Body of pancreas (tissue), 4 donors: ENCODE measurements around the gene PRDM2. TPM values are rescaled to one million over a fixed set of nuclear protein-coding genes. Genes with fewer than 3 reads are reported as not detected.
"Not testable (repeated sequence)": the region's sequence is repeated elsewhere in the genome, so short reads cannot be mapped to it uniquely, and the experiment has no call there.

Experiments
- ATAC-seq: fragments of 150-250 bp; one replicate; pipeline ENCODE4 v1.9.1; 2016
- DNase-seq, 4 donors: peaks; one replicate each; pipeline ENCODE4 v3.0.0-alpha.2; 2019
- H3K27ac ChIP-seq, 4 donors: fragments of 200-600 bp; sonication (generic); 1 replicate in 3 of 4; 2 replicates in 1 of 4; pipeline versions ENCODE4 v1.5.1 to v1.6.1; 2016 to 2019; ENCODE audit warnings: mild to moderate bottlenecking in 1 of 4, mixed read lengths in 1 of 4, moderate library complexity in 1 of 4
- H3K27me3 ChIP-seq, 2 donors: fragments of 200-600 bp; sonication (generic); one replicate each; pipeline ENCODE4 v1.6.0; 2016; ENCODE audit warnings: mild to moderate bottlenecking in 1 of 2
- H3K36me3 ChIP-seq, 2 donors: fragments of 200-600 bp; sonication (generic); replicated peaks in 1 of 2; 2 replicates each; pipeline ENCODE4 v1.5.1; 2016; ENCODE audit warnings: low read depth in 2 of 2; ENCODE audit not compliant: insufficient read depth in 1 of 2
- H3K4me1 ChIP-seq: fragments of 200-600 bp; sonication (generic); one replicate; pipeline ENCODE4 v1.6.0; 2016
- H3K4me3 ChIP-seq, 2 donors: fragments of 200-600 bp; sonication (generic); 1 replicate in 1 of 2; 2 replicates in 1 of 2; pipeline ENCODE4 v1.5.1; 2016 to 2019
- H3K9me3 ChIP-seq, 3 donors: fragments of 200-600 bp; sonication (generic); 1 replicate in 2 of 3; 2 replicates in 1 of 3; pipeline ENCODE4 v1.5.1; 2016
- CTCF ChIP-seq, 7 experiments: fragments of 450-650 bp in 4 of 7; fragments of 200-600 bp in 3 of 7; sonication (generic) in 3 of 7; IDR thresholded peaks; one replicate each; pipeline ENCODE4 v1.5.1; 2016 to 2019; ENCODE audit warnings: antibody characterized with exemption in 7 of 7
- POLR2A ChIP-seq, 3 donors: fragments of 450-650 bp; IDR thresholded peaks; one replicate each; pipeline ENCODE4 v1.6.1; 2016; ENCODE audit warnings: antibody characterized with exemption in 3 of 3, mild to moderate bottlenecking in 2 of 3
- WGBS, 2 donors: methylation state at CpG; one replicate each; pipeline ENCODE4 v1.1.5; 2017; 5-methylcytosine and 5-hydroxymethylcytosine counted together
- intact Hi-C: fragments of 100-400 bp; cut with DNase I; formaldehyde crosslinking; loops from one replicate; pipeline ENCODE4 v1.15.1; 2023
- total RNA-seq, 2 donors: library from RNA; depleted of rRNA; stranded (reverse); fragments of >200 nt; gene quantifications; one replicate each; pipeline ENCODE4 v1.1.0, GENCODE V29; 2016

Gene PRDM2
- total RNA-seq, 2 donors from 2014 or later = 21.4 to 21.8 TPM

GRCh38 chr1:13674377-13674776 is 25.6 kb upstream of the PRDM2 start:
- TF ChIP-seq POLR2A (IDR thresholded peaks at IDR 0.05) (no peak), CTCF (IDR thresholded peaks at IDR 0.05) (no peak)
- WGBS, 2 donors = 39 to 41% methylated on average over 5 of the region's 5 CpGs

GRCh38 chr1:13675151-13675651 is 24.8 kb upstream of the PRDM2 start:
- WGBS, 2 donors = 40 to 41% methylated on average over 3 of the region's 3 CpGs
- no peaks in the 10 kb centered on the region for H3K4me1 ChIP-seq
- TF ChIP-seq CTCF (IDR thresholded peaks at IDR 0.05) (no peak), POLR2A (IDR thresholded peaks at IDR 0.05) (no peak)
- intact Hi-C loops = loop anchor here (10.0 kb wide), 1 partner anchor 140 kb away; no protein-coding TSS in a partner anchor
- ATAC-seq (no peak), DNase-seq (no peak)
- no peaks in the 10 kb centered on the region for H3K36me3 ChIP-seq
- no peaks in the 10 kb centered on the region for H3K9me3 ChIP-seq
- no peaks in the 10 kb centered on the region for H3K27me3 ChIP-seq
- no peak overlapping the region for H3K4me3 ChIP-seq
- no peak overlapping the region for H3K27ac ChIP-seq

More at GRCh38 chr1:13674377-13674776, 25.6 kb upstream of the PRDM2 start:
- Histone ChIP-seq H3K4me1 (no peaks in the 10 kb centered on the region), H3K36me3 (no peaks in the 10 kb centered on the region), H3K9me3 (no peaks in the 10 kb centered on the region), H3K27me3 (no peaks in the 10 kb centered on the region), H3K4me3 (no peak overlapping the region), H3K27ac (no peak overlapping the region)
- no peak for ATAC-seq
- intact Hi-C loops = loop anchor here (10.0 kb wide), 1 partner anchor 140 kb away; no protein-coding TSS in a partner anchor
- DNase-seq = no peak

GRCh38 chr1:13677896-13678295 is 22.1 kb upstream of the PRDM2 start:
- WGBS, 2 donors = 46 to 58% methylated on average over 1 of the region's 1 CpG
- DNase-seq (no peak), ATAC-seq (no peak)
- Histone ChIP-seq H3K36me3 (no peaks in the 10 kb centered on the region), H3K4me3 (no peak overlapping the region), H3K27ac (no peak overlapping the region), H3K9me3 (no peaks in the 10 kb centered on the region), H3K27me3 (no peaks in the 10 kb centered on the region), H3K4me1 (no peaks in the 10 kb centered on the region)
- no peak for TF ChIP-seq CTCF (IDR thresholded peaks at IDR 0.05)
- TF ChIP-seq POLR2A (IDR thresholded peaks at IDR 0.05) = no peak
- intact Hi-C loops = loop anchor here (10.0 kb wide), 1 partner anchor 137 kb away; no protein-coding TSS in a partner anchor

GRCh38 chr1:13679651-13680050 is 20.3 kb upstream of the PRDM2 start:
- no peaks in the 10 kb centered on the region for H3K27me3 ChIP-seq
- DNase-seq (no peak), ATAC-seq (no peak)
- no peaks in the 10 kb centered on the region for H3K4me1 ChIP-seq
- no peaks in the 10 kb centered on the region for H3K9me3 ChIP-seq
- H3K27ac ChIP-seq = no peak overlapping the region
- TF ChIP-seq CTCF (IDR thresholded peaks at IDR 0.05) = no peak
- no peak for TF ChIP-seq POLR2A (IDR thresholded peaks at IDR 0.05)
- no peak overlapping the region for H3K4me3 ChIP-seq
- no peaks in the 10 kb centered on the region for H3K36me3 ChIP-seq
- intact Hi-C loops = loop anchor here (10.0 kb wide), 1 partner anchor 135 kb away; no protein-coding TSS in a partner anchor
- WGBS, 2 donors = 72 to 79% methylated on average over 3 of the region's 3 CpGs

- intact Hi-C loops, H3K9me3 ChIP-seq, H3K4me3 ChIP-seq, H3K4me1 ChIP-seq, H3K27me3 ChIP-seq, H3K36me3 ChIP-seq, H3K27ac ChIP-seq, ATAC-seq, DNase-seq: not testable (repeated sequence)
- WGBS, 2 donors = 70 to 71% methylated on average over 9 of the region's 9 CpGs
Observed at GRCh38 chr1:13680609-13681008, 19.4 kb upstream of the PRDM2 start.
